DND-41 (cell line): ENCODE results near the gene GSG1L2.

Source experiments
- CTCF ChIP-seq: IDR thresholded peaks from 2 replicates; pipeline ENCODE4 v1.5.1; 2012; ENCODE audit warnings: borderline replicate concordance, low read length, moderate library complexity, mild to moderate bottlenecking; ENCODE audit not compliant: poor library complexity, severe bottlenecking; ENCODE audit errors: extremely low read depth
- EZH2 ChIP-seq: IDR thresholded peaks from 3 replicates; pipeline ENCODE4 v1.6.1; 2012; ENCODE audit warnings: borderline replicate concordance, low read depth, mild to moderate bottlenecking, moderate library complexity, low read length, inconsistent platforms; ENCODE audit not compliant: severe bottlenecking

GRCh38 chr17:9760266-9760665 is 61.6 kb downstream of the GSG1L2 start:
- TF ChIP-seq CTCF (no peak), EZH2 (no peak)
